GM13976 (cell line): ENCODE measurements around the gene RGS13.

Experiments
- DNase-seq: peaks from one replicate; pipeline ENCODE4 v3.0.0; 2012; ENCODE audit warnings: low spot score
- in situ Hi-C: fragments of 300-500 bp; cut with MboI; formaldehyde crosslinking; loops from one replicate; pipeline ENCODE4 v1.12.0; 2022; ENCODE audit warnings: low sequenced_read_pairs, mixed read lengths, inconsistent platforms; ENCODE audit not compliant: unreplicated experiment
- TF ChIP-seq, protein P1 (sequence below): IDR thresholded peaks from 2 replicates; pipeline ENCODE4 v1.5.1; 2012; ENCODE audit warnings: borderline replicate concordance, mild to moderate bottlenecking; ENCODE audit not compliant: insufficient read depth; ENCODE audit errors: extremely low read depth, missing control alignments, control extremely low read depth

Gene RGS13

GRCh38 chr1:192595299-192595698, 40.6 kb upstream of the RGS13 start:
- DNase-seq: no peak
- in situ Hi-C loops: no loop called here
- TF ChIP-seq, protein P1, sequence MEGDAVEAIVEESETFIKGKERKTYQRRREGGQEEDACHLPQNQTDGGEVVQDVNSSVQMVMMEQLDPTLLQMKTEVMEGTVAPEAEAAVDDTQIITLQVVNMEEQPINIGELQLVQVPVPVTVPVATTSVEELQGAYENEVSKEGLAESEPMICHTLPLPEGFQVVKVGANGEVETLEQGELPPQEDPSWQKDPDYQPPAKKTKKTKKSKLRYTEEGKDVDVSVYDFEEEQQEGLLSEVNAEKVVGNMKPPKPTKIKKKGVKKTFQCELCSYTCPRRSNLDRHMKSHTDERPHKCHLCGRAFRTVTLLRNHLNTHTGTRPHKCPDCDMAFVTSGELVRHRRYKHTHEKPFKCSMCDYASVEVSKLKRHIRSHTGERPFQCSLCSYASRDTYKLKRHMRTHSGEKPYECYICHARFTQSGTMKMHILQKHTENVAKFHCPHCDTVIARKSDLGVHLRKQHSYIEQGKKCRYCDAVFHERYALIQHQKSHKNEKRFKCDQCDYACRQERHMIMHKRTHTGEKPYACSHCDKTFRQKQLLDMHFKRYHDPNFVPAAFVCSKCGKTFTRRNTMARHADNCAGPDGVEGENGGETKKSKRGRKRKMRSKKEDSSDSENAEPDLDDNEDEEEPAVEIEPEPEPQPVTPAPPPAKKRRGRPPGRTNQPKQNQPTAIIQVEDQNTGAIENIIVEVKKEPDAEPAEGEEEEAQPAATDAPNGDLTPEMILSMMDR: no peak

GRCh38 chr1:192598589-192598988, 37.4 kb upstream of the RGS13 start:
- DNase-seq: no peak
- TF ChIP-seq, protein P1: no peak
- in situ Hi-C loops: no loop called here

DNA sequence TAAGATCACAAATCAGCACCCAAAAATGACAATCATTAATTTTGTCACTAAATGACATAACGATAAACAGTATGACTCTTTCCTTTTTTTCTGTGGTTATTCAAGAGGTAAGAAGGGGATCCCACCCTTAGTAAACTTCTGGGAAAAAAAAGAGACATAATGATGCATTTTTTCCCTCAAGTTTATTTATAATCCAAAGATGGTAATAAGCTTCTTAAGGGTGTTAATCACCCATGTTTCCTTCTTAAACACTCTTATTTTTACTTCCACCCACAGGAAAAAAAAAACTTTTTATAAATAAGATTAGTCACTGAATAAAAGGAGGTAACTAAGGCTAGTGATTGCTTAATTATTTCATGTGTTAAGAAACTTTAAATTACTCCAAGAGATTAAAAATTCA, 35.7 kb upstream of the RGS13 start:
- DNase-seq: no peak
- in situ Hi-C loops: no loop called here
- TF ChIP-seq, protein P1: no peak

- in situ Hi-C loops: no loop called here
- peak; percentile 14 for DNase-seq
- TF ChIP-seq, protein P1: no peak
Measured at GRCh38 chr1:192601143-192601542, 34.8 kb upstream of the RGS13 start.

DNA sequence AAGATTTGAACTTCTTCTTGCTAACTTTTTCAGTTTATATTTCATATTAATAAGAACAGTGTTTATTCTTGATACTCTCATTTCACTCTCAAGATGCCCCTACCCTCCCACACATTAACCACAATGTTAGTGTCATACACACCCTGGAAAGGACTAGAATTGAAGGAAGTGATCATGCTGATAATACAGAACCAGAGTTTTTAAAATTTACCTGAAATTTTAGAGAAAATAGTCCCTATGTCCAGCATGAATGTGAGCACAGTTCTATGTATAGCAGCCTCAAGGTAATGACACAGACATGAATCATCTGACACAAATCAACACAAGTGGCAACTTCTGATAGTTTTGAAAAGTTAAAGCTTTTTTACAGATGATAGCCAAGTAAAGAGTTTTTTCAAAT, 34.4 kb upstream of the RGS13 start:
- TF ChIP-seq, protein P1: no peak
- in situ Hi-C loops: no loop called here
- DNase-seq: no peak

DNA sequence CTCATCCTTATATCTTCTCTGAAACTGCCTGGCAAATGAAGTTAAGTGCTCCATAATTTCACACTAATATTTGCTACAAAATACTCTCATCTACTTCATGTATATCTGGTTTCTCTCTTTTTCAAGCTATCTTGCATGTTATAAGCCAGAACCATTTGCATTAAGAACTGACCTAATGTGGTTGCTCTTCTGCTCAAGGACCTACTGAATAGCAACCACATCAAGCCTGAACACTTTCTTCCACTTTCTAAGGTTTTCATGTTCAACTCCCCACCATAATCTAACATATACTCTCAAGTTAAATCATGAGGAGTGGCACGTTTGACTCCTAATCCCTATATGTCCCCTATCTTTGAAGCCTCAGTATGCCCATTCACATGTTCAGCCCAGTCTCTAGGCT, 33.2 kb upstream of the RGS13 start:
- DNase-seq: no peak
- TF ChIP-seq, protein P1: no peak
- in situ Hi-C loops: no loop called here
